RKO (cell line): Measurements from ENCODE around the gene MEP1B.

Experiments used
- DNase-seq: peaks from one replicate; pipeline ENCODE4 v3.0.0-alpha.2; 2016; ENCODE audit warnings: low spot score

Gene MEP1B

DNA sequence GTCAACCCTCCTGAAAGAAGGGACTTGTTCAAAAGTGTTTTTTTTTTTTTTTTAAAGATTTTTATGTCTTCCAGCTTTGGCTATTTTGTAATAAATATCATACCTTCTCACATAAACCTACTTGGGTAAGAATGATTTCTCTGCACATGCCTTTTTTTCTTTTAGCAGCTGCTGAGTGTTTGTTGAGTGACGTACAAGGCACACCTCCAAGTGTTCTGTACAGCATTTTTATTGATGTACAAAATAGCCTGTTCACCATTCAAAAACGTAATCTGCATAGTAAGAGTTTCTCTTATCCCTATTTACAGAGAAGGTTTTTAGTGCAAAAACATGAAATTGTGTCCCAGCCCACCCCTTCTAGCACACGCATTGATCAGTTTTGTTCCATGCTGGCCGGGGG lies 77.6 kb downstream of the MEP1B start:
- DNase-seq, result no peak
